ENCODE data around the gene GEMIN5.
A peak's percentile ranks its signal among the peaks of the same experiment; 100 is the strongest.
"Not testable (repeated sequence)": the region's sequence is repeated elsewhere in the genome, so short reads cannot be mapped to it uniquely, and the experiment has no call there.

GEMIN5 gene

GRCh38 chr5:154940375-154940771 is 2.4 kb upstream of the GEMIN5 start:
- FAIRE-seq = no peak

GRCh38 chr5:154939387-154939786 is 1.4 kb upstream of the GEMIN5 start:
- FAIRE-seq = not testable (repeated sequence)

- FAIRE-seq = no peak
These were observed 759 bp downstream of the GEMIN5 start for GRCh38 chr5:154937186-154937717.

GRCh38 chr5:154934881-154935280 is 3.1 kb downstream of the GEMIN5 start:
- no peak for FAIRE-seq

GRCh38 chr5:154933537-154933936 is 4.5 kb downstream of the GEMIN5 start:
- FAIRE-seq = no peak

GRCh38 chr5:154923441-154924430 is 14.3 kb downstream of the GEMIN5 start:
- peak; percentile 52 for FAIRE-seq

- FAIRE-seq = no peak
These were observed 20.3 kb downstream of the GEMIN5 start for GRCh38 chr5:154917757-154918156.

- FAIRE-seq = no peak
These were observed 21.1 kb downstream of the GEMIN5 start for GRCh38 chr5:154916874-154917273.

- FAIRE-seq = not testable (repeated sequence)
These were observed 32.4 kb downstream of the GEMIN5 start for GRCh38 chr5:154905601-154906000.

- no peak for FAIRE-seq
These were observed 36.1 kb downstream of the GEMIN5 start for GRCh38 chr5:154901913-154902312.

- no peak for FAIRE-seq
These were observed 36.7 kb downstream of the GEMIN5 start for GRCh38 chr5:154901276-154901675.

GRCh38 chr5:154900066-154900465 is 37.9 kb downstream of the GEMIN5 start:
- no peak for FAIRE-seq

- FAIRE-seq = no peak
These were observed 38.7 kb downstream of the GEMIN5 start for GRCh38 chr5:154899151-154899816.

- FAIRE-seq = no peak
These were observed 39.8 kb downstream of the GEMIN5 start for GRCh38 chr5:154898210-154898609.

- FAIRE-seq = no peak
These were observed 41.3 kb downstream of the GEMIN5 start for GRCh38 chr5:154896562-154897165.

- FAIRE-seq = peak; percentile 34
These were observed 42.1 kb downstream of the GEMIN5 start for GRCh38 chr5:154895606-154896561.

- FAIRE-seq = no peak
These were observed 44.6 kb downstream of the GEMIN5 start for GRCh38 chr5:154893381-154893780.

- no peak for FAIRE-seq
These were observed 45.6 kb downstream of the GEMIN5 start for GRCh38 chr5:154892369-154892771.

GRCh38 chr5:154885439-154885838 is 52.6 kb downstream of the GEMIN5 start:
- FAIRE-seq = no peak

GRCh38 chr5:154884424-154884823 is 53.6 kb downstream of the GEMIN5 start:
- no peak for FAIRE-seq

GRCh38 chr5:154881986-154882385 is 56.0 kb downstream of the GEMIN5 start:
- no peak for FAIRE-seq
